Activated gamma-delta T cell treated with anti-CD3 and anti-CD28 coated beads, Interleukin-2, amount 50 U/mL, for 16 hours (primary cell): Measurements from ENCODE around the gene NCBP3.

Experiments used
- DNase-seq: peaks from one replicate; pipeline ENCODE4 v3.0.0-alpha.2; 2020; ENCODE audit warnings: low read depth

The NCBP3 gene

GRCh38 chr17:3754066-3754457 lies 92.0 kb downstream of the NCBP3 start:
- DNase-seq: no peak

GRCh38 chr17:3753624-3754023 lies 92.4 kb downstream of the NCBP3 start:
- DNase-seq: no peak
